HL-60/S4 treated with phorbol 12-myristate 13-acetate at 8.2 ng/mL for 4 days and 3 days (cell line): ENCODE measurements around the gene SLC35A2.
"Not testable (repeated sequence)": the region's sequence is repeated elsewhere in the genome, so short reads cannot be mapped to it uniquely, and the experiment has no call there.

Experiments
- in situ Hi-C: fragments of 300-500 bp; cut with MboI; formaldehyde crosslinking; loops from 2 replicates; pipeline ENCODE4 v1.15.0; 2022; ENCODE audit warnings: low sequenced_read_pairs

Gene SLC35A2

GRCh38 chrX:48854121-48854804 is 57.2 kb downstream of the SLC35A2 start:
- in situ Hi-C loops, result not testable (repeated sequence)

- in situ Hi-C loops, result not testable (repeated sequence)
These were observed 58.0 kb downstream of the SLC35A2 start for GRCh38 chrX:48853494-48853893.
